GM21576 (cell line): Measurements from ENCODE around the gene DGKZ.
A peak's percentile ranks its signal among the peaks of the same experiment; 100 is the strongest.
"Not testable (repeated sequence)": the region's sequence is repeated elsewhere in the genome, so short reads cannot be mapped to it uniquely, and the experiment has no call there.

Experiments used
- ATAC-seq: cut with Tn5 transposase; IDR thresholded peaks from one replicate; pipeline ENCODE4 v1.9.1; 2021; ENCODE audit warnings: mild to moderate bottlenecking, moderate library complexity; ENCODE audit not compliant: unreplicated experiment

The DGKZ gene

GRCh38 chr11:46379482-46380293 is 32.4 kb downstream of the DGKZ start:
- ATAC-seq, result not testable (repeated sequence)

- ATAC-seq, result no peak
These were observed 33.2 kb downstream of the DGKZ start for GRCh38 chr11:46380340-46381047.

GRCh38 chr11:46381048-46381818 is 34.0 kb downstream of the DGKZ start, which contains the start of gene MDK:
Gene MDK (plus strand): TSS chr11:46381669. CDS start chr11:46382058, 389 bp downstream.
- ATAC-seq, result no peak

- ATAC-seq, result no peak
These were observed 34.8 kb downstream of the DGKZ start for GRCh38 chr11:46381819-46382645.

GRCh38 chr11:46382646-46383403 is 35.6 kb downstream of the DGKZ start:
- ATAC-seq, result no peak

GRCh38 chr11:46383404-46383758 is 36.1 kb downstream of the DGKZ start:
- ATAC-seq, result no peak

- ATAC-seq, result no peak
These were observed 36.9 kb downstream of the DGKZ start for GRCh38 chr11:46383974-46384701.

- ATAC-seq, result no peak
These were observed 38.1 kb downstream of the DGKZ start for GRCh38 chr11:46385169-46386004.

- ATAC-seq, result no peak
These were observed 38.8 kb downstream of the DGKZ start for GRCh38 chr11:46386005-46386578.

GRCh38 chr11:46386674-46387073 is 39.4 kb downstream of the DGKZ start:
- no peak for ATAC-seq

- ATAC-seq, result no peak
These were observed 40.2 kb downstream of the DGKZ start for GRCh38 chr11:46387456-46387855.

- ATAC-seq, result no peak
These were observed 40.8 kb downstream of the DGKZ start for GRCh38 chr11:46387919-46388618.

GRCh38 chr11:46388619-46389449 is 41.6 kb downstream of the DGKZ start:
- no peak for ATAC-seq

- ATAC-seq, result peak; percentile 53
These were observed 42.4 kb downstream of the DGKZ start for GRCh38 chr11:46389450-46390330.

GRCh38 chr11:46390331-46391171 is 43.3 kb downstream of the DGKZ start:
- ATAC-seq, result no peak
